K562 (cell line): ENCODE data around the gene TNIP1. TPM values are rescaled to one million over a fixed set of nuclear protein-coding genes. Genes with fewer than 3 reads are reported as not detected.

Source experiments
- ATAC-seq: fragments of 200-7000 bp; cut with Tn5 transposase; 3 replicates; pipeline ENCODE4 v1.9.1; 2020; ENCODE audit warnings: moderate library complexity
- BruUV-seq: library from RNA; stranded (reverse); fragments of 400-500 nt; replicated peaks from 2 replicates; lab custom pipeline; 2021; lab: Mats Ljungman, UMichigan
- CTCF ChIA-PET: fragments of 300-600 bp; formaldehyde crosslinking; extraction: SDS; loops from one replicate; lab custom pipeline; 2021; ENCODE audit warnings: low intra/inter-chr PET ratio; lab: Yijun Ruan, JAX
- POLR2A ChIA-PET: fragments of 300-600, 350-650 bp; sonication (Branson Sonifier 250); formaldehyde crosslinking; extraction: SDS; loops from one replicate; lab custom pipeline; 2021; ENCODE audit warnings: antibody characterized with exemption, inconsistent platforms; lab: Yijun Ruan, JAX
- DNase-seq, 4 experiments: peaks; one replicate each; pipeline versions ENCODE4 v3.0.0 to v3.0.0-alpha.2; 2011 to 2018; ENCODE audit warnings: low spot score in 3 of 4, mixed read lengths in 3 of 4; ENCODE audit errors: extremely low read depth in 1 of 4
- FAIRE-seq: peaks from 2 replicates; lab custom pipeline; 2011; peaks lifted over from hg19 to GRCh38; lab: Jason Lieb, UNC
- H2AFZ ChIP-seq: 2 replicates; pipeline ENCODE4 v1.6.0; 2011; ENCODE audit warnings: low read depth, low read length, control low read depth, inconsistent platforms
- H3K27ac ChIP-seq: fragments of 200-600 bp; 3 replicates; pipeline ENCODE4 v1.8.0; 2011; ENCODE audit warnings: low read depth, mild to moderate bottlenecking, control low read depth, inconsistent platforms, low read length, moderate library complexity, mixed read lengths; ENCODE audit errors: extremely low read depth
- H3K27me3 ChIP-seq, 2 experiments: fragments of 300-600 bp in 1 of 2; 2 replicates in 1 of 2; 3 replicates in 1 of 2; pipeline versions ENCODE4 v1.6.0 to v1.8.0; 2011; ENCODE audit warnings: inconsistent platforms in 2 of 2, low read length in 2 of 2, mild to moderate bottlenecking in 1 of 2, mixed read lengths in 1 of 2, moderate library complexity in 1 of 2; ENCODE audit not compliant: control insufficient read depth in 2 of 2, insufficient read depth in 2 of 2
- H3K36me3 ChIP-seq: fragments of 300-600 bp; 3 replicates; pipeline ENCODE4 v1.8.0; 2011; ENCODE audit warnings: mild to moderate bottlenecking, low read length, inconsistent platforms; ENCODE audit not compliant: control insufficient read depth, insufficient read depth
- H3K4me1 ChIP-seq, 2 experiments: fragments of 200-600 bp in 1 of 2; replicated peaks in 1 of 2; 2 replicates in 1 of 2; 3 replicates in 1 of 2; pipeline versions ENCODE4 v1.5.1 to v1.8.0; 2011; ENCODE audit warnings: inconsistent platforms in 2 of 2, low read length in 2 of 2, mild to moderate bottlenecking in 1 of 2, mixed read lengths in 1 of 2, moderate library complexity in 1 of 2; ENCODE audit not compliant: control insufficient read depth in 2 of 2, insufficient read depth in 2 of 2
- H3K4me2 ChIP-seq: 2 replicates; pipeline ENCODE4 v1.6.1; 2011; ENCODE audit warnings: low read length, control low read depth, inconsistent platforms, mixed read lengths; ENCODE audit not compliant: insufficient read depth
- H3K4me3 ChIP-seq: fragments of 200-600 bp; sonication (generic), shearing (Covaris generic); 2 replicates; pipeline ENCODE4 v1.5.1; 2016; ENCODE audit warnings: control low read depth, inconsistent platforms
- H3K79me2 ChIP-seq: fragments of 200-600 bp; 3 replicates; pipeline ENCODE4 v1.8.0; 2011; ENCODE audit warnings: low read length, inconsistent platforms; ENCODE audit not compliant: control insufficient read depth, insufficient read depth
- H3K9ac ChIP-seq, 2 experiments: 2 replicates each; pipeline versions ENCODE4 v1.6.0 to v1.6.1; 2011; ENCODE audit warnings: low read depth in 2 of 2, low read length in 2 of 2, control low read depth in 1 of 2, inconsistent platforms in 1 of 2, mild to moderate bottlenecking in 1 of 2, mixed read lengths in 1 of 2; ENCODE audit not compliant: insufficient read depth in 1 of 2
- H3K9me1 ChIP-seq: one replicate; pipeline ENCODE4 v1.6.0; 2011; ENCODE audit warnings: inconsistent platforms, mild to moderate bottlenecking, low read length, moderate library complexity; ENCODE audit not compliant: control insufficient read depth, insufficient read depth
- H3K9me3 ChIP-seq: replicated peaks from 2 replicates; pipeline ENCODE4 v1.5.1; 2011; ENCODE audit warnings: low read depth, low read length, inconsistent platforms; ENCODE audit not compliant: control insufficient read depth, insufficient read depth
- H4K20me1 ChIP-seq: replicated peaks from 2 replicates; pipeline ENCODE4 v1.6.1; 2011; ENCODE audit warnings: low read length, inconsistent platforms, mixed read lengths; ENCODE audit not compliant: control insufficient read depth, insufficient read depth
- DNMT1 ChIP-seq: fragments of 450-650 bp; IDR thresholded peaks from 2 replicates; pipeline ENCODE4 v1.6.1; 2016; ENCODE audit warnings: antibody characterized with exemption, mild to moderate bottlenecking
- E4F1 ChIP-seq: fragments of 250-450 bp; sonication (Bioruptor Pico); IDR thresholded peaks from 2 replicates; pipeline ENCODE4 v1.5.0; 2021; ENCODE audit warnings: mild to moderate bottlenecking, borderline replicate concordance
- HDAC2 ChIP-seq: fragments of 450-650 bp; IDR thresholded peaks from 2 replicates; pipeline ENCODE4 v1.6.1; 2016; ENCODE audit warnings: mild to moderate bottlenecking
- NONO ChIP-seq, 2 experiments: fragments of 200-400 bp in 1 of 2; fragments of 450-650 bp in 1 of 2; formaldehyde crosslinking in 1 of 2; IDR thresholded peaks; 2 replicates each; pipeline ENCODE4 v1.6.1; 2017; ENCODE audit warnings: low read depth in 2 of 2, mild to moderate bottlenecking in 2 of 2, moderate library complexity in 2 of 2, low read length in 1 of 2
- RB1 ChIP-seq: fragments of 450-650 bp; IDR thresholded peaks from 2 replicates; pipeline ENCODE4 v1.6.1; 2017; ENCODE audit warnings: low read depth, mild to moderate bottlenecking
- ZFP30 ChIP-seq: fragments of 250-450 bp; sonication (Bioruptor Pico); IDR thresholded peaks from 2 replicates; pipeline ENCODE4 v1.8.0; 2022; ENCODE audit warnings: moderate library complexity, mild to moderate bottlenecking, inconsistent platforms, borderline replicate concordance
- ZNF395 ChIP-seq: fragments of 200-800 bp; sonication (Bioruptor generic); IDR thresholded peaks from 2 replicates; pipeline ENCODE4 v1.6.1; 2017; ENCODE audit warnings: missing genetic modification characterization, missing compliant biosample characterization
- ZNF431 ChIP-seq: sonication (generic); formaldehyde crosslinking; IDR thresholded peaks from 2 replicates; pipeline ENCODE4 v1.8.0; 2022; ENCODE audit warnings: mild to moderate bottlenecking, missing genetic modification reagents
- WGBS: fragments of 100-300 bp; shearing (Covaris generic); methylation state at CpG from one replicate; pipeline ENCODE4 v1.1.6; 2016; ENCODE audit warnings: low coverage, mixed read lengths; ENCODE audit not compliant: insufficient coverage; ENCODE audit errors: missing lambda C conversion rate; 5-methylcytosine and 5-hydroxymethylcytosine counted together
- in situ Hi-C: fragments of 300-500 bp; cut with MboI; formaldehyde crosslinking; loops from 4 replicates; pipeline ENCODE4 v1.15.0; 2018; ENCODE audit warnings: inconsistent platforms, mixed read lengths
- intact Hi-C: fragments of 100-400 bp; cut with micrococcal nuclease; formaldehyde crosslinking; loops from 2 replicates; pipeline ENCODE4 v1.14.2; 2022
- polyA plus RNA-seq, 8 experiments: library from polyadenylated mRNA; depleted of rRNA in 4 of 8; stranded (reverse) in 5 of 8; unstranded in 3 of 8; fragments of >200 nt; fragmentation: Nextera tagmentation in 2 of 8; fragmentation: Illumina TruSeq in 1 of 8; extraction: Ambion mirVana in 2 of 8; extraction: Trizol in 1 of 8; gene quantifications; 2 replicates each; pipeline versions ENCODE4 v1.2.1 to v1.2.3, GENCODE V29; 2011 to 2014; ENCODE audit warnings: inconsistent platforms in 1 of 8, missing spikeins in 1 of 8
- total RNA-seq, 7 experiments: library from RNA; depleted of rRNA in 6 of 7; stranded (reverse); fragments of >200 nt in 6 of 7; fragmentation: Illumina TruSeq in 2 of 7; extraction: Trizol in 2 of 7; gene quantifications; 2 replicates each; pipeline versions ENCODE4 v1.2.1 to v1.2.3, GENCODE V29; 2011 to 2021; ENCODE audit warnings: low replicate concordance in 1 of 7

Gene TNIP1
- total and polyA plus RNA-seq, 9 of the 15 experiments (the other 6 are each of a cell fraction or from before 2014, with no cell fraction given), result 0.46 to 41.0 (median 24.6) TPM

- TF ChIP-seq HDAC2 (no peak), DNMT1 (no peak), E4F1 (CRISPR knock-in tag) (no peak), RB1 (no peak), ZFP30 (CRISPR knock-in tag) (no peak)
These were observed 54.7 kb downstream of the TNIP1 start (continued) for GRCh38 chr5:151026088-151026487.

- ATAC-seq, result no peak
- Histone ChIP-seq H3K9me1 (no peaks in the 10 kb centered on the region), H3K9me3 (no peaks in the 10 kb centered on the region), H3K36me3 (peaks cover 23% of the 10 kb centered on the region; the same call in 2 of the 3 replicates), H3K4me2 (no peak overlapping the region), H2AFZ (no peak overlapping the region), H3K27ac (no peak overlapping the region), H3K9ac (no peak overlapping the region), H3K27me3 (no peaks in the 10 kb centered on the region), H3K4me3 (no peak overlapping the region), H3K79me2 (no peaks in the 10 kb centered on the region), H3K4me1 (peaks cover 34 to 35% of the 10 kb centered on the region in 2 experiments), H4K20me1 (no peaks in the 10 kb centered on the region)
- WGBS, result 88% methylated on average over 7 of the region's 7 CpGs
- in situ Hi-C loops, result no loop called here
- ChIA-PET POLR2A (interaction anchor here (0.6 to 2.9 kb wide), 4 partner anchors 9 to 215 kb away, joined by 3 to 11 read pairs (median 3); no protein-coding TSS in a partner anchor), CTCF (interaction anchor here (0.6 kb wide), 1 partner anchor 259 kb away, joined by 4 read pairs; no protein-coding TSS in a partner anchor)
- DNase-seq, result no peak
- intact Hi-C loops, result no loop called here
- BruUV-seq, result no TSS peak
- FAIRE-seq, result no peak
- TF ChIP-seq ZNF395 (CRISPR knock-in tag) (0 out of 2 replicates have a peak, but pooled peaks have one; percentile 23), NONO (IDR thresholded peaks at IDR 0.05; ENCODE audit: low read depth in 2 of 2, low read length in 1 of 2) (no peak), ZNF431 (CRISPR knock-in tag) (0 out of 2 replicates have a peak, but pooled peaks have one; percentile 2)
These were observed 55.6 kb downstream of the TNIP1 start for GRCh38 chr5:151025250-151025606.
